HG02884 (cell line): ENCODE results near the gene PANK4.

Experiments used
- ATAC-seq: cut with Tn5 transposase; IDR thresholded peaks from one replicate; pipeline ENCODE4 v1.9.1; 2021; ENCODE audit warnings: mild to moderate bottlenecking, moderate library complexity; ENCODE audit not compliant: unreplicated experiment

Gene PANK4

GRCh38 chr1:2515763-2516080 is 10.7 kb downstream of the PANK4 start:
- ATAC-seq, result no peak

- no peak for ATAC-seq
Measured at GRCh38 chr1:2514863-2515762, 11.3 kb downstream of the PANK4 start.

GRCh38 chr1:2513939-2514652 is 12.3 kb downstream of the PANK4 start:
- no peak for ATAC-seq

GRCh38 chr1:2512862-2513421 is 13.5 kb downstream of the PANK4 start:
- no peak for ATAC-seq

- ATAC-seq, result no peak
Measured at GRCh38 chr1:2510366-2511155, 15.8 kb downstream of the PANK4 start.

- no peak for ATAC-seq
Measured at GRCh38 chr1:2509589-2509988, 16.8 kb downstream of the PANK4 start.

GRCh38 chr1:2508751-2509150 is 17.6 kb downstream of the PANK4 start:
- no peak for ATAC-seq

GRCh38 chr1:2508180-2508579 is 18.2 kb downstream of the PANK4 start:
- no peak for ATAC-seq

- no peak for ATAC-seq
Measured at GRCh38 chr1:2507744-2508155, 18.6 kb downstream of the PANK4 start.

- ATAC-seq, result no peak
Measured at GRCh38 chr1:2506901-2507565, 19.4 kb downstream of the PANK4 start.

- ATAC-seq, result no peak
Measured at GRCh38 chr1:2506007-2506860, 20.2 kb downstream of the PANK4 start.

- ATAC-seq, result no peak
Measured at GRCh38 chr1:2505461-2505994, 20.9 kb downstream of the PANK4 start.

GRCh38 chr1:2504949-2505272 is 21.5 kb downstream of the PANK4 start:
- ATAC-seq, result no peak

- no peak for ATAC-seq
Measured at GRCh38 chr1:2504225-2504948, 22.0 kb downstream of the PANK4 start.

GRCh38 chr1:2503554-2504224 is 22.7 kb downstream of the PANK4 start:
- ATAC-seq, result no peak

GRCh38 chr1:2502661-2503553 is 23.5 kb downstream of the PANK4 start:
- ATAC-seq, result no peak

GRCh38 chr1:2502210-2502609 is 24.2 kb downstream of the PANK4 start:
- no peak for ATAC-seq

GRCh38 chr1:2501820-2502119 is 24.6 kb downstream of the PANK4 start:
- no peak for ATAC-seq
